ENCODE data around the gene GPAM.

- TF ChIP-seq POLR2AphosphoS5 (IDR thresholded peaks at IDR 0.05; ENCODE audit: low read depth, low read length) (no peak), TAF1 (IDR thresholded peaks at IDR 0.05; ENCODE audit: borderline replicate concordance, low read depth, low read length) (no peak), POLR2A (IDR thresholded peaks at IDR 0.05; ENCODE audit: low read depth, low read length) (no peak)
Measured at GRCh38 chr10:112218036-112218390, 34.4 kb upstream of the GPAM start.

Data from GM12892 (cell line).